ENCODE data around the gene EXOC4.

The EXOC4 gene

DNA sequence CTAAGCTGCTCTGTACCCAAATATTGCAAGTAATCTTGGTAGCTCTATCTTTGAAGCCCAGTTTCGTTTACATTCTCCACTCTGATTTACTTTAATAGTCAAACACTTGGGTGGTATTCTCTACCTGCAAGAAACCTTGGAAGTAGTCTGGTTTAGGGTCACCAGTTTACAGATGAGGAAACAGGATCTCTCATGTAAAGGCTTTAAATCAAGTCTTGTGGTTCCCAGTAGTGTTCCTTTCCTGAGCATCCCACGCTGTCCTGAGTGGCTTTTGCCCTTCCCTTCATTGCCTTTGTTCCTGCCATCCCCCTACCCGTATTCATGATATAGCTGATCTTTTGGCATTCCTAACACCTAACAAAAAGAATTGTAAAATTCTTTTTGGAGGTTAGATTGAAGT lies 20.3 kb downstream of the EXOC4 start:
- peaks cover 8 to 22% of the 10 kb centered on the region in 2 experiments; a peak in 2 of 3 replicates for H3K36me3 ChIP-seq (ENCODE audit: control insufficient read depth in 2 of 2, insufficient read depth in 1 of 2, low read length in 2 of 2)
- H3K4me1 ChIP-seq (ENCODE audit: control insufficient read depth, insufficient read depth, low read length) = no peaks in the 10 kb centered on the region
- H3K4me3 ChIP-seq (ENCODE audit: low read depth, low read length) = no peak overlapping the region
- H3K9me3 ChIP-seq (ENCODE audit: control insufficient read depth, insufficient read depth, low read depth, low read length) = no peaks in the 10 kb centered on the region
- ChIA-PET CTCF (no interaction called here), POLR2A (no interaction called here)
- TF ChIP-seq ZNF19 (tag by site-specific recombination; IDR thresholded peaks at IDR 0.05; ENCODE audit: low read depth) (no peak), ZNF48 (tag by site-specific recombination; IDR thresholded peaks at IDR 0.05) (no peak), ZNF544 (tag by site-specific recombination; IDR thresholded peaks at IDR 0.05) (no peak)
- H3K27ac ChIP-seq (ENCODE audit: extremely low read depth, low read depth, low read length) = no peak overlapping the region

DNA sequence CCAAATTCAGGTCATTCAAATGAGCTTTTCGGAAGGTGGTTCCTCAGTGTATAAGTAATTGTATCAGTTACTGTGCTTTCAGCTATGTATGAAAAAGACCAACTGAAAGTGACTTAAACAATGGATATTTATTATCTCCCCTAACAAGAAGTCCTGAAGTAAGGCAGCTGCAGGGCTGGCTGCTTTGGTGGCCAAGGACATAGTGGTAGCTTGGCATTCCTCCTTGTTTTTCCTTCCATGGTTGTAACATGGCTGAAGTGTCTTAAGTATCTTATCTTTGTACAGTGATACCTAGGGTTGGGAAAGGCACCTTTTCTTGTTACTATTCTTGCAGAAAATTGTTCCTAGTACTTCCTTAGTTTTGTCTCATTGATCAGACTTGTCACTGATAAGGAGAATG lies 21.4 kb downstream of the EXOC4 start:
- Histone ChIP-seq H3K36me3 (ENCODE audit: control insufficient read depth in 2 of 2, insufficient read depth in 1 of 2, low read length in 2 of 2) (peaks cover 8 to 27% of the 10 kb centered on the region in 2 experiments; a peak in 2 of 3 replicates), H3K4me1 (ENCODE audit: control insufficient read depth, insufficient read depth, low read length) (no peaks in the 10 kb centered on the region), H3K9me3 (ENCODE audit: control insufficient read depth, insufficient read depth, low read depth, low read length) (no peaks in the 10 kb centered on the region), H3K4me3 (ENCODE audit: low read depth, low read length) (no peak overlapping the region), H3K27ac (ENCODE audit: extremely low read depth, low read depth, low read length) (no peak overlapping the region)
- TF ChIP-seq GLIS1 (tag by site-specific recombination; IDR thresholded peaks at IDR 0.05) (no peak), ZNF473 (tag by site-specific recombination; IDR thresholded peaks at IDR 0.05) (no peak), ZNF423 (tag by site-specific recombination; IDR thresholded peaks at IDR 0.05) (no peak), MZF1 (tag by site-specific recombination; IDR thresholded peaks at IDR 0.05; ENCODE audit: borderline replicate concordance) (no peak), ZNF600 (tag by site-specific recombination; IDR thresholded peaks at IDR 0.05) (no peak), ZFP37 (tag by site-specific recombination; IDR thresholded peaks at IDR 0.05) (no peak), WT1 (tag by site-specific recombination; IDR thresholded peaks at IDR 0.05) (no peak), ZNF114 (tag by site-specific recombination; IDR thresholded peaks at IDR 0.05) (no peak), YY2 (tag by site-specific recombination; IDR thresholded peaks at IDR 0.05) (no peak), ZNF248 (tag by site-specific recombination; IDR thresholded peaks at IDR 0.05) (no peak), ZSCAN16 (tag by site-specific recombination; IDR thresholded peaks at IDR 0.05) (no peak), ZBTB7A (tag by site-specific recombination; IDR thresholded peaks at IDR 0.05; ENCODE audit: low read depth) (no peak), ZNF530 (tag by site-specific recombination; IDR thresholded peaks at IDR 0.05; ENCODE audit: low read depth) (no peak)
- TF ChIP-seq, protein P1, sequence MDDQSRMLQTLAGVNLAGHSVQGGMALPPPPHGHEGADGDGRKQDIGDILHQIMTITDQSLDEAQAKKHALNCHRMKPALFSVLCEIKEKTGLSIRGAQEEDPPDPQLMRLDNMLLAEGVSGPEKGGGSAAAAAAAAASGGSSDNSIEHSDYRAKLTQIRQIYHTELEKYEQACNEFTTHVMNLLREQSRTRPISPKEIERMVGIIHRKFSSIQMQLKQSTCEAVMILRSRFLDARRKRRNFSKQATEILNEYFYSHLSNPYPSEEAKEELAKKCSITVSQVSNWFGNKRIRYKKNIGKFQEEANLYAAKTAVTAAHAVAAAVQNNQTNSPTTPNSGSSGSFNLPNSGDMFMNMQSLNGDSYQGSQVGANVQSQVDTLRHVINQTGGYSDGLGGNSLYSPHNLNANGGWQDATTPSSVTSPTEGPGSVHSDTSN (CRISPR knock-in tag; IDR thresholded peaks at IDR 0.05) = no peak
- TF ChIP-seq, protein P2, sequence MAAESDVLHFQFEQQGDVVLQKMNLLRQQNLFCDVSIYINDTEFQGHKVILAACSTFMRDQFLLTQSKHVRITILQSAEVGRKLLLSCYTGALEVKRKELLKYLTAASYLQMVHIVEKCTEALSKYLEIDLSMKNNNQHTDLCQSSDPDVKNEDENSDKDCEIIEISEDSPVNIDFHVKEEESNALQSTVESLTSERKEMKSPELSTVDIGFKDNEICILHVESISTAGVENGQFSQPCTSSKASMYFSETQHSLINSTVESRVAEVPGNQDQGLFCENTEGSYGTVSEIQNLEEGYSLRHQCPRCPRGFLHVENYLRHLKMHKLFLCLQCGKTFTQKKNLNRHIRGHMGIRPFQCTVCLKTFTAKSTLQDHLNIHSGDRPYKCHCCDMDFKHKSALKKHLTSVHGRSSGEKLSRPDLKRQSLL (tag by site-specific recombination; IDR thresholded peaks at IDR 0.05) = no peak
- TF ChIP-seq, protein P3, sequence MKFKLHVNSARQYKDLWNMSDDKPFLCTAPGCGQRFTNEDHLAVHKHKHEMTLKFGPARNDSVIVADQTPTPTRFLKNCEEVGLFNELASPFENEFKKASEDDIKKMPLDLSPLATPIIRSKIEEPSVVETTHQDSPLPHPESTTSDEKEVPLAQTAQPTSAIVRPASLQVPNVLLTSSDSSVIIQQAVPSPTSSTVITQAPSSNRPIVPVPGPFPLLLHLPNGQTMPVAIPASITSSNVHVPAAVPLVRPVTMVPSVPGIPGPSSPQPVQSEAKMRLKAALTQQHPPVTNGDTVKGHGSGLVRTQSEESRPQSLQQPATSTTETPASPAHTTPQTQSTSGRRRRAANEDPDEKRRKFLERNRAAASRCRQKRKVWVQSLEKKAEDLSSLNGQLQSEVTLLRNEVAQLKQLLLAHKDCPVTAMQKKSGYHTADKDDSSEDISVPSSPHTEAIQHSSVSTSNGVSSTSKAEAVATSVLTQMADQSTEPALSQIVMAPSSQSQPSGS (tag by site-specific recombination; IDR thresholded peaks at IDR 0.05; ENCODE audit: low read depth) = no peak
- TF ChIP-seq, protein P4, sequence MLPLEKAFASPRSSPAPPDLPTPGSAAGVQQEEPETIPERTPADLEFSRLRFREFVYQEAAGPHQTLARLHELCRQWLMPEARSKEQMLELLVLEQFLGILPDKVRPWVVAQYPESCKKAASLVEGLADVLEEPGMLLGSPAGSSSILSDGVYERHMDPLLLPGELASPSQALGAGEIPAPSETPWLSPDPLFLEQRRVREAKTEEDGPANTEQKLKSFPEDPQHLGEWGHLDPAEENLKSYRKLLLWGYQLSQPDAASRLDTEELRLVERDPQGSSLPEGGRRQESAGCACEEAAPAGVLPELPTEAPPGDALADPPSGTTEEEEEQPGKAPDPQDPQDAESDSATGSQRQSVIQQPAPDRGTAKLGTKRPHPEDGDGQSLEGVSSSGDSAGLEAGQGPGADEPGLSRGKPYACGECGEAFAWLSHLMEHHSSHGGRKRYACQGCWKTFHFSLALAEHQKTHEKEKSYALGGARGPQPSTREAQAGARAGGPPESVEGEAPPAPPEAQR (tag by site-specific recombination; IDR thresholded peaks at IDR 0.05) = no peak
- ChIA-PET POLR2A (no interaction called here), CTCF (interaction anchor here (0.5 kb wide), 1 partner anchor 25 kb away, joined by 3 read pairs; no protein-coding TSS in a partner anchor)
